Skeletal muscle satellite cell (primary cell): ENCODE data around the gene UBE3A. TPM values are rescaled to one million over a fixed set of nuclear protein-coding genes. Genes with fewer than 3 reads are reported as not detected.
A peak's percentile ranks its signal among the peaks of the same experiment; 100 is the strongest.

Experiments
- H3K27me3 ChIP-seq: 2 replicates; pipeline ENCODE4 v1.7.0; 2013; ENCODE audit warnings: low read length; ENCODE audit not compliant: control insufficient read depth, insufficient read depth
- H3K36me3 ChIP-seq: 2 replicates; pipeline ENCODE4 v1.7.0; 2013; ENCODE audit warnings: mild to moderate bottlenecking, control low read depth, low read length; ENCODE audit not compliant: insufficient read depth
- H3K4me1 ChIP-seq: 2 replicates; pipeline ENCODE4 v1.7.0; 2013; ENCODE audit warnings: low read length; ENCODE audit not compliant: control insufficient read depth, insufficient read depth
- H3K4me2 ChIP-seq: 2 replicates; pipeline ENCODE4 v1.7.0; 2013; ENCODE audit warnings: mild to moderate bottlenecking, low read length
- H3K4me3 ChIP-seq: 2 replicates; pipeline ENCODE4 v1.7.0; 2013; ENCODE audit warnings: low read length
- H3K9ac ChIP-seq: 2 replicates; pipeline ENCODE4 v1.7.0; 2013; ENCODE audit warnings: mild to moderate bottlenecking, low read depth, low read length, moderate library complexity
- H3K9me3 ChIP-seq: replicated peaks from 2 replicates; pipeline ENCODE4 v1.7.0; 2013; ENCODE audit warnings: mild to moderate bottlenecking, control low read depth, low read length
- total RNA-seq: library from RNA; depleted of rRNA; stranded (reverse); fragments of >200 nt; gene quantifications from 2 replicates; pipeline ENCODE4 v1.2.3, GENCODE V29; 2012; rRNA removed

Gene UBE3A
- total RNA-seq: 67.7 and 74.0 TPM in 2 replicates

DNA sequence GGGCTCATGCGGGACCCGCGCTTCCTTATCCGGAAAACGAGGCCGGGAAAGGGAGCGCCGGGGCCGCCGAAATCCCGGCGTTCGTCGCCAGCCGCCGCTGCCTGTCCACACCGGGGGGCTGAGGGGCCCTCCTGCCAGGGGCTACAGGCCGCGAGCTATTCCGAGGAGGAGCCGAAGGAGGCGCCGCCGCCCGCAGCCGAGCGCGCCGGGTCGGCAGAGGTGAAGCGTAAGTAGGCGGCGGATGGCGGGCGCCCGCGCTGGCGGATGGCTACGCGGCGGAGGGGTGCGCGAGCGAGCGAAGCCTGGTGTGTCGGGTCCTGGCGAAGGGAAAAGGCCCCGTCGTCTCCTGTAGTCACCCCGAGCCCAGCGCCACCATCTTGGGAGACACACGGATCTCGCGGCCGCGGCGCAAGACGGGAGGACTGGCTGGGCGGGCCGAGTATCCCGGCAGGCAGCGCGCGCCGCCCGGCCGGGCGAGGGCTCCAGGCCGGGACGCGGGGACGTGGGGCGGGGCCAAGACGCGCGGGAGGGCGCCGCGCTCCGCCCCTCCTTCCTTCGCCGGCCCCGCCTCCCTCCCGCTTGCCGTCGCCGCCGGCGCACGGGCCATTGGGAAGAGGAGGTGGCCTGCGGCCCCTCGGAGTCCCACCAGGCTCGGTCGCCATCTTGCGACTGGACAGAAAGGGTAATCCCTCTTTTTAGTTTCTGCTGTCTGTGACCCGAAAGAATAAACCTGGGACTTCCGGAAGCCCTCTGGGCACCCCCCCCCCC is at the start of gene UBE3A:
TSS of gene UBE3A (minus strand) at position 424 of the 768 bp plus-strand sequence. CDS start 29,917 bp downstream, outside the sequence.
- Histone ChIP-seq H3K27me3 (no peaks in the 10 kb centered on the region), H3K36me3 (peaks cover 8% of the 10 kb centered on the region), H3K9ac (peak within 1 kb of the TSS; percentile 100), H3K4me1 (peaks cover 15% of the 10 kb centered on the region), H3K4me3 (peak within 1 kb of the TSS; percentile 99), H3K4me2 (peak within 1 kb of the TSS; percentile 95), H3K9me3 (no peaks in the 10 kb centered on the region)

DNA sequence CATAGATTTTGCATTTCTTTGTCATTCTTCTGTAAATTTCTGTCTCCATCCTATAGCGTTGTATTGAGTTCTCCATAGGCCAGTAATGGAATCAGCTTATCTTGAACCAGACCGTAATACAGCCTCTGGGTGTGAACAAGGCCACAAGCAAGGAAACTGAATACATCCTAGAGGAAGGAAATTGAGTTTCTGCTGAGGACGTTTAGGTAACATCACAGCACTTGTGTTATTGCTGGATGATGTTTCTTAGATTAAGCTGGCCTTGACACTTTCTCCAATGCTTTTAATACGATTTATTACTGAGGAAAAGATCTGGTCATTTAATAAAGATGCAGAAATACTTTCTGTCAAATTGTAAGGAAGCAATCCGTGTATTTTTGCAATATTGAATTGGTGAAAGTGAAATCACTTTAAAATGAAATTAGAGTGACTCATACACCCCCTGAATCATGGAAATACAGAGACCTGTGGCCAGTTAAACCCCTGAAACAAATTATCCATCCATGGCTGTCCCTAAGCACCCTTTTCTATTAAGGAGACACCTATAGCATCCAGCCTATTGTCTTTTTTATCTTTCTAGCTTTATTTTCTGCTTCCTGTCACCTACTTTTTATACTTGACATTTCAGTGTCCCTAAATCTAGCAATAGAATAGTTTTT is 48.5 kb upstream of the UBE3A start:
- Histone ChIP-seq H3K4me2 (no peak overlapping the region), H3K9ac (no peak overlapping the region), H3K4me3 (no peak overlapping the region), H3K4me1 (no peaks in the 10 kb centered on the region), H3K9me3 (no peaks in the 10 kb centered on the region), H3K36me3 (no peaks in the 10 kb centered on the region), H3K27me3 (no peaks in the 10 kb centered on the region)

DNA sequence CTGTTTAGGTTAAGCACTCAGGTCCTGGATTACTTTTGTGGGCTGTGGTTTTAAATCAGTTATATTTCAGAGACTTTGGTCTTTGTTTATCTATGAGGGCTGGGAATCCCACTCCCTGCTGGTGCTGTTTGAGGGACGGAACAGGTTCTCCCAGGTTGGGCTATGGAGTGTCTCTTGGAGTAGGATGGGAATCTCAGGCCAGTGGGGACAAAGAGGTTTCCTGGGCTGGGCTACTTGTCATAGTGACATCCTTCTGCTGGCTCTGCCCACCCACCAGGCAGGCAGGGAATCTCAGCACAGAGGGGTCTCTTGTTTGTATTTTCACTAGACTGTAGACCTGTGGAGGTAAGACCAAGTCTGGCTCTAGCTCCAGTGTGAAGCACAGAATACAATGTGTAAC is 47.2 kb upstream of the UBE3A start:
- no peak overlapping the region for H3K9ac ChIP-seq

DNA sequence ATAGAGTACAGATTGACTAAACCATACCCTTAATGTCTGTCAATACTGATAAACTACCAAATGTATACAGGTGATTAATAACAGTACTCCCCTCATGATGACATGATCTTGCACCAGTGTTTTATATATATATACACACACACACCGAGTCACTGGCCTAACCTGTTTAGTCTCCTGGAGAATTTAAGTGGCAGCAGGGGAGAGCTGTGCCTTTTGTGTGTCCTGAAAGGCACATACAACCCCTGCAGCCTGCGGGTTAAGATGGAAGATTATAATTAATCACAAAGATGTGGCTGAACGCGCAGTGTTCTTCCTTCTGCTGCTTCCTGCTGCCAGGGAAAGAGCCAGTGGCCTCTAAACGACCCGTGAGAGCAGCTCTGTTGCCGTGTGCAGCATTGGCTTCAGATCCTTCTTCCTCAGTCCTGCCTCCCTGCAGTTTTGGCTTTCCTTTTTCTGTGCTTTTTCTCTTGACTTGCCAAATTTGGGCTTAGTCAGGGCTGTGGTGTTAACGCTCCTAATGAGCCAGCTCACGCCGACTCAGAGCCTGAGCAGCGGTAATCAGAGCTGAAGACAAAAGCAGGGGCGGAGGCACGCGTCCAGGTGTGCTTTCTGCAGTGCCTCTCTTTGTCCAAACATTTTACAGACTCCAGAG is 42.5 kb upstream of the UBE3A start:
- Histone ChIP-seq H3K4me1 (no peaks in the 10 kb centered on the region), H3K4me3 (no peak overlapping the region), H3K9ac (no peak overlapping the region), H3K9me3 (no peaks in the 10 kb centered on the region), H3K36me3 (no peaks in the 10 kb centered on the region), H3K27me3 (no peaks in the 10 kb centered on the region), H3K4me2 (no peak overlapping the region)

More for the DNA sequence above, 47.2 kb upstream of the UBE3A start:
- no peak overlapping the region for H3K4me3 ChIP-seq
- no peaks in the 10 kb centered on the region for H3K9me3 ChIP-seq
- H3K4me2 ChIP-seq: no peak overlapping the region
- H3K4me1 ChIP-seq: no peaks in the 10 kb centered on the region
- H3K36me3 ChIP-seq: no peaks in the 10 kb centered on the region
- no peaks in the 10 kb centered on the region for H3K27me3 ChIP-seq

DNA sequence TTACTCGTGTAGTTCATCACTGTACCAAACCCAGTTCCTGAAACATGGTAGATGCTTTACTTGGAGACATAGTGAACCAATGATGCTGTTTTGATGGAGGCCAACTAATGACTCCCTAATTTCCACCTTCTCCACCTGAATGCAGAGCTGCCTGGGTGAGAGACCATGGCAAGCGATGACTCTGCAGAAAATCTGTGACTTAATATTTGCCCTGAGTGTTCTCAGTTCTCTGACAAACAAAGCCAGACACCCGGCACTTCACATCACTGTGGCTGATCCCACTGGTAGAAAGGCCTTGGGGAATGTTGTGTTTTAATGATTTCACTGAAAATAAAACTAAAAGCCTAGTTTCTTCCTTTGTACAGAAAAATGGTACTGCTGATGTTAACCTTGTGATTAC is 39.5 kb upstream of the UBE3A start:
- H3K36me3 ChIP-seq: no peaks in the 10 kb centered on the region
- H3K27me3 ChIP-seq: no peaks in the 10 kb centered on the region
- no peak overlapping the region for H3K4me2 ChIP-seq

DNA sequence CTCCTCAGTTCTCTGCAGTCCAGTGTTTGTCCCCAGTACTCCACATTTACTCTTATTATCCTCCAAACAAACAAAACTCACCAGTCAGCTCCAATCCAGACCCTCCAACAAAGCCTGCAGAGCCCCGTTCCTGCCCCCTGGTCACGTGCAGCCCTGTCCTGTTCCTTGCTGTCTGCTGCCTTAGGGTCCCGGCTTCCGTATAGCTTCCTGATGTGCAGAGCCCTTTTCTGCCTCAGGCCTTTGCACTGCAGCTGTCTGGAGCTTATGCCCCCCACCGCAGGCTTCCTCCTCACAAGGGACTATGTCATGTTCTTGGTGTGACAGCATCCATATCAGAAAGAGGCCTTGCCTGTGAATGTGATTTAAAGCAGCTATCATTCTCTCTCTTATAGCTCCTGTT is 39.0 kb upstream of the UBE3A start:
- Histone ChIP-seq H3K9me3 (no peaks in the 10 kb centered on the region), H3K4me1 (no peaks in the 10 kb centered on the region), H3K4me2 (no peak overlapping the region), H3K36me3 (no peaks in the 10 kb centered on the region), H3K4me3 (no peak overlapping the region), H3K27me3 (no peaks in the 10 kb centered on the region), H3K9ac (no peak overlapping the region)

More for the DNA sequence above, 39.5 kb upstream of the UBE3A start:
- Histone ChIP-seq H3K9ac (no peak overlapping the region), H3K9me3 (no peaks in the 10 kb centered on the region), H3K4me3 (no peak overlapping the region), H3K4me1 (no peaks in the 10 kb centered on the region)

DNA sequence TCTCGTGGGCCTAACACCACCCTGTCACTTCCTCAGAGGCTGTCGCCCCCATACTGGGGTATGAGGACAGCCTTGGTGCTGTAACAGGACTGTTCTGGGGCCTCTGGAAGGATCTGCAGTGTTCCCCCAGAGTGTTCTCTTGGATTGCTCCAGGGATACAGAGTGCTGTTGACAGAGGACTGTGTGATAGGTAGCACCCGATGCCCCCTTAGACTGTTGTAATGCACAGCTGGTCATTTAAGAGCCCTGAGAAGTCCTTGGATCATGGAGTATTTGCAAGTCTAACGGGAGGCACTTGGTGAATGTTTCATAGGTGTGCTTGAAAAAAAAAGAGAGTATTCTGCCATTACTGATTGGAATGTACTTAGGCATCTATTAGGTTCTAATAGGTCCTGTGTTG is 35.4 kb upstream of the UBE3A start:
- Histone ChIP-seq H3K27me3 (no peaks in the 10 kb centered on the region), H3K36me3 (no peaks in the 10 kb centered on the region), H3K4me2 (no peak overlapping the region), H3K9ac (no peak overlapping the region), H3K4me3 (no peak overlapping the region), H3K4me1 (peaks cover 4% of the 10 kb centered on the region), H3K9me3 (no peaks in the 10 kb centered on the region)

DNA sequence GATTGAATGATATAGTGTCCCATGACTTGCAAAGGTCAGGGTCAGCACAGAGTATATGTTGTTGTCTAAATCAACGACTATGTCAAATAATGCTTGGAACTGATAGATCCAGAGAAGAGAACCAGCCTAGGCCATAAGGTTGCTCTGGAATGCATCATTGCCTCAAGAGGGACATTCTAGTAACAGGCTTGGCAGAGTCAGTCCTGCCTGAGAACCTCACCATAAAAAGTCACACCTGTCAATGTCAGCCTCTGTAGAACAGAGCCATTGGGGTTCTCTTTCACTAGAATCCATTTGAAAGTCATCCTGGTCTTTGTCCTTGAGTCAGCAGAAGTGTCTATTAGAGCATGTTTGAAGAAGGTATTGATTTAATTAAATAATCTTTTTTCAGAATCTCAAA is 31.4 kb upstream of the UBE3A start:
- Histone ChIP-seq H3K27me3 (no peaks in the 10 kb centered on the region), H3K36me3 (no peaks in the 10 kb centered on the region), H3K4me3 (no peak overlapping the region), H3K9ac (no peak overlapping the region), H3K4me2 (no peak overlapping the region), H3K4me1 (peaks cover 4% of the 10 kb centered on the region), H3K9me3 (no peaks in the 10 kb centered on the region)

DNA sequence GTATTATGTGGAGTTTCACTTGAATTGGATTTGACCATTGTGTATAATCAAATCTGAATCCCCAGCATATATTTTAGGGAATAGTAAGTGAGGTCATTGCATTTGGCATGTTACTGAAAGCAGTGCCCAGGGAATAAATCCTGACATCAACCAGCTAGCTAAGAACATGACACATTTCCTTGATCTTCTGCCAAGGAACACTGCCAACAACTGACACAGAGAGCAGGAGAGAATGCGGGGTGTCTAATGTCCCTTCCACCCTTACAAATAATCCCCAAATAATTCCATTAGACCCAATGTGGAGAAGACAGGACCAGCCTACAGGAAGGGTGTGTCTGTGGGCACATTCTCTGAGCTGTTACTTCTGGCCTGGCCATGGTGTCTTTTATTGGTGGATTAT is 30.6 kb upstream of the UBE3A start:
- Histone ChIP-seq H3K4me2 (no peak overlapping the region), H3K36me3 (no peaks in the 10 kb centered on the region), H3K27me3 (no peaks in the 10 kb centered on the region), H3K4me3 (no peak overlapping the region), H3K9me3 (no peaks in the 10 kb centered on the region), H3K4me1 (peaks cover 4% of the 10 kb centered on the region), H3K9ac (no peak overlapping the region)

DNA sequence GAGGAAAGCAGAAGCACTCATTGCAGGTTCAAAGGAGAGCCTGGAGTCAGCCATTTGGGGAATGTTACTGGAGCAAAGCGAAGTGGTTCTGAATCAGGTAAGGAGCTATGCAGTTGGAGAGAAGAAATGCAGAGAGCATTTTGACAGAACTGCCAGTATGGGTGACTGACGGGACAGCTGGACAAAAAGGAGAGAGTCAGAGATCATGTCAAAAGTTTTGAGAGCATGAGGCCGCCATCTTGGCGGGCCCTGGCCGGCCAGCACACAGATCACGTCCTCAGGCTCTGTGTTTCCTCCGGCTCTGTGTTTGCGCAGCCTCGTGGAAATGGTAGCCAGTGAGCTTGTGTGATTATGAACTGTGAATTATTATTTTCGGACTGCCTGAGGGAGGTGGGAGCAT is 29.8 kb upstream of the UBE3A start:
- H3K9ac ChIP-seq: no peak overlapping the region
- no peaks in the 10 kb centered on the region for H3K9me3 ChIP-seq
- H3K4me3 ChIP-seq: no peak overlapping the region
- no peaks in the 10 kb centered on the region for H3K27me3 ChIP-seq
- peaks cover 4% of the 10 kb centered on the region for H3K4me1 ChIP-seq
- no peaks in the 10 kb centered on the region for H3K36me3 ChIP-seq
- H3K4me2 ChIP-seq: no peak overlapping the region

DNA sequence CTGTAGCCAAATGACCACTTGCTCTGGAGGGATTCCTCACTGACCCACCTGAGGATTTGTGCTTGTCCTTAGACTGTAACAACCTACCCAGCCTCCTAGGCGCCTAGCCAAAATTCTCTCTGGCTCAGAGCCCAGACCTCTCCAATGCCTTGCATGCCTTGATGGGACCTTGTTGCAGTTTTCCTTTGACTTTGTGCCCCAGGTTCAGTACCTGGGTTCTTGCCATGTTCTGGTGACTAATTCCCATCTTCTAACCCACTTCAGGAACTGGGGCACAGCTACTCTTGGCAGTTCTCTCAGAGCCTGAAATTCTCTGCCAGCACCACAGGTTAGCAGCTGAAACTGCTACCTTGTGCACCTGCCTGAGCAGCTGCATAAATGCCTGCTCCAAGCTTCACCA is 27.0 kb upstream of the UBE3A start:
- Histone ChIP-seq H3K9ac (no peak overlapping the region), H3K36me3 (no peaks in the 10 kb centered on the region), H3K9me3 (no peaks in the 10 kb centered on the region), H3K27me3 (no peaks in the 10 kb centered on the region), H3K4me2 (no peak overlapping the region), H3K4me1 (peaks cover 4% of the 10 kb centered on the region), H3K4me3 (no peak overlapping the region)
